PC-3 (cell line): ENCODE data around the gene APOBEC3C. TPM values are rescaled to one million over a fixed set of nuclear protein-coding genes. Genes with fewer than 3 reads are reported as not detected.
"Not testable (repeated sequence)": the region's sequence is repeated elsewhere in the genome, so short reads cannot be mapped to it uniquely, and the experiment has no call there.

Experiments
- ATAC-seq: fragments of 200-7000 bp; cut with Tn5 transposase; 2 replicates; pipeline ENCODE4 v1.9.1; 2020; ENCODE audit warnings: mild to moderate bottlenecking, moderate library complexity
- BruUV-seq: library from RNA; stranded (reverse); fragments of 400-500 nt; replicated peaks from 2 replicates; lab custom pipeline; 2021; lab: Mats Ljungman, UMichigan
- CTCF ChIA-PET: fragments of 300-600 bp; sonication (Branson Sonifier 250); formaldehyde crosslinking; loops from one replicate; lab custom pipeline; 2022; ENCODE audit warnings: antibody characterized with exemption; lab: Charles Lee
- POLR2A ChIA-PET: fragments of 300-600 bp; sonication (Branson Sonifier 250); formaldehyde crosslinking; loops from one replicate; lab custom pipeline; 2022; ENCODE audit warnings: antibody characterized with exemption; ENCODE audit not compliant: unreplicated experiment; lab: Charles Lee
- DNase-seq: peaks from one replicate; pipeline ENCODE4 v3.0.0-alpha.2; 2015
- H2AFZ ChIP-seq: fragments of 300-600 bp; sonication (generic); 2 replicates; pipeline ENCODE4 v1.6.0; 2016; ENCODE audit warnings: antibody characterized with exemption, low read length
- H3F3A ChIP-seq: fragments of 300-600 bp; sonication (generic); one replicate; pipeline ENCODE4 v1.6.0; 2017; ENCODE audit warnings: antibody characterized with exemption, low read length, control low read depth, mild to moderate bottlenecking; ENCODE audit not compliant: unreplicated experiment
- H3K27ac ChIP-seq: fragments of 300-600 bp; sonication (generic); 2 replicates; pipeline ENCODE4 v1.5.1; 2016; ENCODE audit warnings: mild to moderate bottlenecking, low read length
- H3K27me3 ChIP-seq: fragments of 300-600 bp; sonication (generic); 2 replicates; pipeline ENCODE4 v1.6.1; 2016; ENCODE audit warnings: low read length, mixed read lengths
- H3K36me3 ChIP-seq: fragments of 300-600 bp; sonication (generic); 2 replicates; pipeline ENCODE4 v1.6.1; 2016; ENCODE audit warnings: low read depth, mixed run types, low read length, mixed read lengths
- H3K4me1 ChIP-seq: fragments of 300-600 bp; sonication (generic); 2 replicates; pipeline ENCODE4 v1.5.1; 2016; ENCODE audit warnings: low read length; ENCODE audit not compliant: insufficient read depth
- H3K4me2 ChIP-seq: fragments of 300-600 bp; sonication (generic); 2 replicates; pipeline ENCODE4 v1.6.0; 2016; ENCODE audit warnings: low read length
- H3K4me3 ChIP-seq: fragments of 300-600 bp; sonication (generic); 2 replicates; pipeline ENCODE4 v1.5.1; 2016; ENCODE audit warnings: mild to moderate bottlenecking, low read length, mixed read lengths
- H3K79me2 ChIP-seq: fragments of 300-600 bp; sonication (generic); 2 replicates; pipeline ENCODE4 v1.6.1; 2017; ENCODE audit warnings: low read length, mixed read lengths
- H3K9ac ChIP-seq: fragments of 300-600 bp; sonication (generic); 2 replicates; pipeline ENCODE4 v1.6.0; 2016; ENCODE audit warnings: mild to moderate bottlenecking, low read length
- H3K9me2 ChIP-seq: fragments of 300-600 bp; sonication (generic); replicated peaks from 2 replicates; pipeline ENCODE4 v1.6.1; 2016; ENCODE audit warnings: mixed run types, low read length, mixed read lengths
- H3K9me3 ChIP-seq: fragments of 300-600 bp; sonication (generic); 2 replicates; pipeline ENCODE4 v1.6.1; 2016; ENCODE audit warnings: low read length, mixed read lengths
- H4K20me1 ChIP-seq: fragments of 300-600 bp; sonication (generic); 2 replicates; pipeline ENCODE4 v1.6.1; 2016; ENCODE audit warnings: low read length, mixed read lengths
- CTCF ChIP-seq: fragments of 300-600 bp; sonication (generic); conservative IDR thresholded peaks from 2 replicates; pipeline ENCODE4 v1.5.1; 2017; ENCODE audit warnings: antibody characterized with exemption, low read depth, mild to moderate bottlenecking, low read length
- EZH2 ChIP-seq: fragments of 300-600 bp; sonication (generic); IDR thresholded peaks from one replicate; pipeline ENCODE4 v1.6.1; 2017; ENCODE audit warnings: antibody characterized with exemption, mild to moderate bottlenecking, low read length; ENCODE audit not compliant: unreplicated experiment
- EZH2phosphoT487 ChIP-seq: fragments of 300-600 bp; sonication (generic); IDR thresholded peaks from 2 replicates; pipeline ENCODE4 v1.6.1; 2018; ENCODE audit warnings: mild to moderate bottlenecking, antibody characterized with exemption, low read length, borderline replicate concordance
- intact Hi-C: fragments of 100-400 bp; cut with micrococcal nuclease; formaldehyde crosslinking; loops from 2 replicates; pipeline ENCODE4 v1.9.0; 2023
- total RNA-seq: library from RNA; depleted of rRNA; stranded (reverse); fragments of >200 nt; gene quantifications from 2 replicates; pipeline ENCODE4 v1.2.3, GENCODE V29; 2014

Gene APOBEC3C
- total RNA-seq, 1 experiment from 2014 or later, result 35.5 TPM

DNA sequence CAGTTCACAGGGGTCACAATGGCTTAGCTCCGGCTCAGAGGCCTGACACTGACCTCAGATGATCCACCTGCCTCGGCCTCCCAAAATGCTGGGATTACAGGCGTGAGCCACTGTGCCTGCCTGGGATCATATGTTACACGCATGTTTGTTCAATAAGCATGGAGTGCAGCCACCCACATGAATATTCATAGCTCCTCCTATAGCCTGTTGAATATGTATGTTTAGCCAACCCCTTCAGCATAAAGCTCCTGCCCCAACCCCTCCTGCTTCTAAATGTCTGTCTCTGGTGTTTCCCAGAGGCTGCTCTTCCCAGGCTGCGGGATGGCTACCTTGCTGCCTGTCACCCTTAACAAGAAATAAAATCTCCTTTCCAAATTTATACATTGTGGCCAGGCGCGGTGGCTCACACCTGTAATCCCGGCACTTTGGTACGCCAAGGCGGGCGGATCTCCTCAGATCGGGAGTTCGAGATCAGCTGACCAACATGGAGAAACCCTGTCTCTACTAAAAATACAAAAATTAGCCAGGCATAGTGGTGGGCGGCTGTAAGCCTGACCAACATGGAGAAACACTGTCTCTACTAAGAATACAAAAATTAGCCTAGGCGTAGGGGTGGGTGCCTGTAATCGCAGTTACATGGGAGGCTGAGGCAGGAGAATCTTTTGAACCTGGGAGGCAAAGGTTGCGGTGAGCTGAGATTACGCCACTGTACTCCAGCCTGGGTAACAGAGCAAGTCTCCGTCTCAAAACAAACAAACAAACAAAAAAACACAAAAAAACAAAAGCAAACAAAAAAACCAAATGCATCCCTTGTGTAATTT, 25.5 kb downstream of the APOBEC3C start:
- BruUV-seq, result no TSS peak
- ATAC-seq (no peak), DNase-seq (no peak)
- Histone ChIP-seq H3K9ac (no peak overlapping the region), H3K9me2 (no peaks in the 10 kb centered on the region), H3K4me3 (no peak overlapping the region), H3K79me2 (no peaks in the 10 kb centered on the region), H3K27me3 (no peaks in the 10 kb centered on the region), H3F3A (no peaks in the 10 kb centered on the region), H4K20me1 (no peaks in the 10 kb centered on the region), H3K4me2 (no peak overlapping the region), H3K4me1 (no peaks in the 10 kb centered on the region), H3K27ac (no peak overlapping the region), H3K36me3 (no peaks in the 10 kb centered on the region), H2AFZ (no peak overlapping the region), H3K9me3 (no peaks in the 10 kb centered on the region)
- TF ChIP-seq CTCF (no peak), EZH2 (no peak), EZH2phosphoT487 (no peak)
- intact Hi-C loops, result no loop called here
- ChIA-PET POLR2A (no interaction called here), CTCF (no interaction called here)

GRCh38 chr22:39040155-39040537, 26.1 kb downstream of the APOBEC3C start:
- not testable (repeated sequence) for H3K27ac ChIP-seq

GRCh38 chr22:39040538-39041296, 26.7 kb downstream of the APOBEC3C start, which contains the start of gene APOBEC3F:
Gene APOBEC3F (plus strand): TSS chr22:39040864. CDS start chr22:39040961, 97 bp downstream.
- H4K20me1 ChIP-seq, H3K4me3 ChIP-seq, H3F3A ChIP-seq, POLR2A ChIA-PET, CTCF ChIA-PET, intact Hi-C loops, H2AFZ ChIP-seq, DNase-seq, BruUV-seq, ATAC-seq, H3K9me3 ChIP-seq, H3K4me2 ChIP-seq, H3K9ac ChIP-seq, H3K4me1 ChIP-seq, H3K27ac ChIP-seq, H3K27me3 ChIP-seq, H3K9me2 ChIP-seq, H3K79me2 ChIP-seq, H3K36me3 ChIP-seq: not testable (repeated sequence)

More at GRCh38 chr22:39040155-39040537, 26.1 kb downstream of the APOBEC3C start:
- H3K9me3 ChIP-seq, H3K36me3 ChIP-seq, H3F3A ChIP-seq, intact Hi-C loops, H3K4me1 ChIP-seq, POLR2A ChIA-PET, BruUV-seq, H3K4me3 ChIP-seq, CTCF ChIA-PET, H3K9ac ChIP-seq, H3K9me2 ChIP-seq, H3K27me3 ChIP-seq, H4K20me1 ChIP-seq, H2AFZ ChIP-seq, ATAC-seq, DNase-seq, H3K4me2 ChIP-seq, H3K79me2 ChIP-seq: not testable (repeated sequence)
